Measurements from ENCODE around the gene EAPP. TPM values are rescaled to one million over a fixed set of nuclear protein-coding genes. Genes with fewer than 3 reads are reported as not detected.
A peak's percentile ranks its signal among the peaks of the same experiment; 100 is the strongest.
"Not testable (repeated sequence)": the region's sequence is repeated elsewhere in the genome, so short reads cannot be mapped to it uniquely, and the experiment has no call there.

The EAPP gene
- total RNA-seq = 10 to 100 TPM; 33.6 to 46.9 TPM

DNA sequence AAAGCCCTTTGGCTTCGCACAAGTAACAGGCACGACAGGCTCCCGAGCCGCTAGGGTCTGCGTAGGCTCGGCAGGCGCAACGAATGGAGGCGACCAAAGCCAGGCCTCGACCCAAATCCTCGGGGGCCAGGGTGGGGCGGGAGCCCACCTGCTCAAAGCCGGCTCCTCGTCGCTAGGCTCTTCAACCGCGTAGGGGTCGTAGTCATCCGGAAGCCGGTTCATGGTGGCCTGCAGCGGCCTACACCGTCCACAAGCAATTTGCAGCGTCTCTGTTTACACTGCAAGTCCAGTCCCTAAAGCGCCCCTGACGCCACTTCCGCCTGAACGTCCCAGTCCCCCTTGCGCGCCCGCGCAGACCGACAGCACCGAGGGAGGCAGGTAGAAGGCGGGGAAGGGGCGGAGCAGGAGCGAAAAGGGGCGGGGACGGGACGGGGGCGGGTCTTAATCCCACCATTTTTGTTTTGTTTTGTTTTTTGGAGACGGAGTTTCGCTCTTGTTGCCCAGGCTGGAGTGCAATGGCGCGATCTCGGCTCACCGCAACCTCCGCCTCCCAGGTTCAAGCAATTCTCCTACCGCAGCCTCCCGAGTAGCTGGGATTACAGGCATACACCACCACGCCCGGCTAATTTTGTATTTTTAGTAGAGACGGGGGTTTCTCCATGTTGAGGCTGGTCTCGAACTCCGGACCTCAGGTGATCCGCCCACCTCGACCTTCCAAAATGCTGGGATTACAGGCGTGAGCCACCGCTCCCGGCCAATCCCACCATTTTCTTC lies at the start of gene EAPP:
TSS of gene EAPP (minus strand) at position 295 of the 774 bp plus-strand sequence. CDS start at position 222, 73 bp downstream.
- Mint-ChIP-seq H3K36me3 (ENCODE audit: low read depth) (peaks cover 40% of the 10 kb centered on the region), H3K4me1 (peaks cover 10% of the 10 kb centered on the region), H3K9me3 (no peaks in the 10 kb centered on the region), H3K27me3 (no peaks in the 10 kb centered on the region), H3K4me3 (peak within 1 kb of the TSS; percentile 99), H3K27ac (peak within 1 kb of the TSS; percentile 99)
- ATAC-seq (replicated peaks) = peak; percentile 99

DNA sequence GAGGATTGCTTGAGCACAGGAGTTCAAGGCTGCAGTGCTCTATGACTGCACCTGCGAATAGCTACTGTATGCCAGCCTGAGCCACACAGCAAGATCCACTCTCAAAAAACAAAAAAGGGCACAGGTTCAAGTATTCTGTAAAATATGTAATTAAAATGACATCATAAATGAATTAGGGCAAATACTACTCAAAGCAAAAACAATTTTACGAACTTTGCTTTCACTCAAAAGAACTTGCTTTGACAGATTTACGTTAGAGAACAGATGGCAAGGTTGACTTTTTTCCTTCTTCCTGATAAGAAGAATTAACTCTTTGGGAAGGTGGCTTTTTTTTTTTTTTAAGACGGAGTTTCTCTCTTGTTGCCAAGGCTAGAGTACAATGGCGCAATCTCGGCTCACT lies 44.0 kb upstream of the EAPP start:
- ATAC-seq (replicated peaks) = no peak
- Mint-ChIP-seq H3K36me3 (ENCODE audit: low read depth) (peaks cover 95% of the 10 kb centered on the region), H3K4me1 (no peaks in the 10 kb centered on the region)

DNA sequence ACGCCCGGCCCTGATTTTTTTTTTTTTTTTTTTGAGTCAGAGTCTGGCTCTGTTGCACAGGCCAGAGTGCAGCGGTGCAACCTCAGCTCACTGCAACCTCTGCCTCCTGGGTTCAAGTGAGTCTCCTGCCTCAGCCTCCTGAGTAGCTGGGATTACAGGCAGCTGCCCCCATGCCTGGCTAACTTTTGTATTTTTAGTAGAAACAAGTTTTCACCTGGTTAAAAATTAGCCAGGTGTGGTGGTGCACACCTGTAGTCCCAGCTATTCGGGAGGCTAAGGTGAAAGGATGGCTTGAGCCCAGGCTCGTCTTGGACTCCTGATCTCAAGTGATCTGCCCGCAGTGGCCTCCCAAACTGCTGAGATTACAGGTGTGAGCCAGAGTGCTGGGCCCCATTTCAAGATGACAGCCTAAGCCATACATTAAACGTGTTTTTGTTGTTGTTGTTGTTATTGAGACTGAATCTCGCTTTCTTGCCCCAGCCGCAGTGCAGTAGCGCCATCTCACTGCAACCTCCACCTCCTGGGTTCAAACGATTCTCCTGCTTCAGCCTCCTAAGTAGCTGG lies 42.7 kb upstream of the EAPP start:
- Mint-ChIP-seq H3K4me3 (no peak overlapping the region), H3K4me1 (no peaks in the 10 kb centered on the region), H3K9me3 (no peaks in the 10 kb centered on the region), H3K36me3 (ENCODE audit: low read depth) (peaks cover 98% of the 10 kb centered on the region), H3K27ac (no peak overlapping the region), H3K27me3 (no peaks in the 10 kb centered on the region)
- ATAC-seq (replicated peaks) = no peak

More for the DNA sequence above, 44.0 kb upstream of the EAPP start:
- no peak overlapping the region for H3K4me3 Mint-ChIP-seq
- H3K27me3 Mint-ChIP-seq = no peaks in the 10 kb centered on the region
- H3K9me3 Mint-ChIP-seq = no peaks in the 10 kb centered on the region
- no peak overlapping the region for H3K27ac Mint-ChIP-seq

GRCh38 chr14:34580381-34580780 lies 40.9 kb upstream of the EAPP start:
- no peak overlapping the region for H3K27ac Mint-ChIP-seq
- H3K4me1 Mint-ChIP-seq = no peaks in the 10 kb centered on the region

GRCh38 chr14:34571771-34572170 lies 32.3 kb upstream of the EAPP start:
- Mint-ChIP-seq H3K4me1 (no peaks in the 10 kb centered on the region), H3K27me3 (no peaks in the 10 kb centered on the region), H3K4me3 (no peak overlapping the region), H3K36me3 (ENCODE audit: low read depth) (peaks cover 89% of the 10 kb centered on the region), H3K27ac (no peak overlapping the region), H3K9me3 (no peaks in the 10 kb centered on the region)
- ATAC-seq (replicated peaks) = no peak

More at GRCh38 chr14:34580381-34580780, 40.9 kb upstream of the EAPP start:
- Mint-ChIP-seq H3K4me3 (no peak overlapping the region), H3K9me3 (no peaks in the 10 kb centered on the region), H3K36me3 (ENCODE audit: low read depth) (peaks cover 97% of the 10 kb centered on the region), H3K27me3 (no peaks in the 10 kb centered on the region)
- ATAC-seq (replicated peaks) = no peak

DNA sequence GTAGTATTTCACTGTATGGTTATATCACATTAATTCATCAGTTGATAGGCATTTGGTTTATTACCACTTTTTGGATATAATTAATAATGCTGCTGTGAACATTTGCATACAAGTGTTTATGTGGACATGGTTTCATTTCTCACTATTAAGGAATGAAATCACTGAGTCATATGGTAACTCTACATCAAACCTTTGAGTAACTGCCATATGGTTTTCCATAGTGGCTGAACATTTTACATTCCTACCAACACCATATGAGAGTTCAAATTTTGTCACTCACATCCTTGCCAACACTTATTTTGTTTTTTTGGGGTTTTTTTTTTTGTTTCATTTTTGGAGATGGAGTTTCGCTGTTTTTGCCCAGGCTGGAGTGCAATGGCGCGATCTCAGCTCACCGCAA lies 30.2 kb upstream of the EAPP start:
- ATAC-seq (replicated peaks) = peak; percentile 69
- H3K36me3 Mint-ChIP-seq (ENCODE audit: low read depth) = peaks cover 86% of the 10 kb centered on the region
- no peak overlapping the region for H3K4me3 Mint-ChIP-seq
- no peaks in the 10 kb centered on the region for H3K4me1 Mint-ChIP-seq
- H3K27ac Mint-ChIP-seq = peak overlapping the region; percentile 65
- no peaks in the 10 kb centered on the region for H3K9me3 Mint-ChIP-seq
- no peaks in the 10 kb centered on the region for H3K27me3 Mint-ChIP-seq

DNA sequence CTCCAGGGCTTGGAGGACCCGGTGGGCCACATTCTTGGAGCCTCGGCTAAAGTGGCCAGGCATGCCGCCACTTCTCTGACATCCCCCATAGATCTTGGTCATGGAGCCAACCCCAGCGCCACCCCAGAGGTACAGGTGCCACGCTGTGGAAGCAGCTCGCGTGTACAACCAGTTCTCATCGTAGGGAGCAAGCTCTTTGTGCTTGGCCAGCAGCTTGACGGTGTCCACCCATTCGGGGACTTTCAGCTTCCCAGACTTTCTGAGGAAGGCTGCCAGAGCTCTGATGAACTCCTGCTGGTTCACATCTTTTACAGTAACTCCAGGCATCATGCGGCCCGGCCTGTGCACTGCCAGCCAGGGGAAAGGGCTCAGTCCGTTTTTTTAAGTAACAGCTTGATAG lies 29.3 kb upstream of the EAPP start:
- Mint-ChIP-seq H3K4me3 (no peak overlapping the region), H3K27me3 (no peaks in the 10 kb centered on the region), H3K27ac (no peak overlapping the region), H3K4me1 (no peaks in the 10 kb centered on the region), H3K36me3 (ENCODE audit: low read depth) (peaks cover 87% of the 10 kb centered on the region), H3K9me3 (no peaks in the 10 kb centered on the region)
- ATAC-seq (replicated peaks) = no peak

DNA sequence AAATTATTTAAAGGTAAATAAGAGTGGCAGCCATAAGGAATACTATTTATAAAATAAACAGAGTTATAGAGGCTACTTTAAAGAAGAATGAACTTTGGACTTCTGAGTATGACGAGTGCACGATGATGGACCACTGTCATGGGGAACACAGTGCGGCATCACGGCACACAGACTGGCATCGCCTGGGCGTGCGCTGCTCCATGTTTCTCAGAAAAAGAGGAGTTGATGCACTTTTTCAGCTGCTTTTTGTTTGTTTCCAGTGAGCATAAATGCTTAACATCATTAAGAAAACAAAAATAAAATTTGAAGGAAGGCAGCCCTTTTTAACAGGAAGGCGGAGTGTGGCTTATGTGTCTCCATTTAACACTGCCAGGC lies 23.3 kb upstream of the EAPP start:
- Mint-ChIP-seq H3K36me3 (ENCODE audit: low read depth) (peaks cover 51% of the 10 kb centered on the region), H3K9me3 (no peaks in the 10 kb centered on the region), H3K4me1 (no peaks in the 10 kb centered on the region), H3K27ac (no peak overlapping the region), H3K4me3 (no peak overlapping the region), H3K27me3 (no peaks in the 10 kb centered on the region)
- ATAC-seq (replicated peaks) = no peak

DNA sequence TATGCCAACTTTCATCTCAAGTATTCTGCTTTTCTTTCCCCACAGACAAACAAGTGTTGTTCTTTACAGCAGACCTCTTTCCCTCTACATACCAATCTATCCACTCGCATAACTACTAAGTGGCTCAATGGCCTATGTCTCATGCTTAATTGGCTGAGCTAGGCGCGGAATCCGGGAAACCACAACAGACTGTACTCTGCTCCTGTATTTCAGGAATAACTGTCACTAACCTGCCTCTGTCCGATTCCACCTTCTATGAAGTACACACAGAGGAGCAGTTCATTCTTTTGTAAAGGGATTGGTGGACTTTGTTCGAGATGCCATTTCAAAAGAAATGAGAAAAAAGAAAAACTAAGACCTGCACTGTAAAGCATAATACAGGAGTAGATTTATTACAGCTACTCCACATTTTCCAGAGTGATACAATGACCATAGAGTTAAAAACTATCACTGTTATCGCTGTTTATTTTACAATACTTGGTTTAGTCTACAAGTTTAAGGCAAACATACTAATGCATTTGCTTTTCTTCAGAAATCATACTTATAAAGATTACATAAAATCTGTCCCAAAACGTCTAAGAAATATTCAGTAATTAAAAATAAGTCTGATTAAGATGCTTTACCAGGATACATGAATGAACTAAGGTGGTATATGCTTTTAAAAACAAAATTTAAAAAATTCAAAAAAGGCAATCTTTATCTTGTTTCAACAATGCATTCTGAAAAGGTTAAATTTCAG lies 22.7 kb upstream of the EAPP start:
- not testable (repeated sequence) for H3K4me1 Mint-ChIP-seq; ATAC-seq (replicated peaks); H3K27ac Mint-ChIP-seq; H3K9me3 Mint-ChIP-seq; H3K27me3 Mint-ChIP-seq; H3K4me3 Mint-ChIP-seq
- H3K36me3 Mint-ChIP-seq (ENCODE audit: low read depth) = peaks cover 45% of the 10 kb centered on the region

DNA sequence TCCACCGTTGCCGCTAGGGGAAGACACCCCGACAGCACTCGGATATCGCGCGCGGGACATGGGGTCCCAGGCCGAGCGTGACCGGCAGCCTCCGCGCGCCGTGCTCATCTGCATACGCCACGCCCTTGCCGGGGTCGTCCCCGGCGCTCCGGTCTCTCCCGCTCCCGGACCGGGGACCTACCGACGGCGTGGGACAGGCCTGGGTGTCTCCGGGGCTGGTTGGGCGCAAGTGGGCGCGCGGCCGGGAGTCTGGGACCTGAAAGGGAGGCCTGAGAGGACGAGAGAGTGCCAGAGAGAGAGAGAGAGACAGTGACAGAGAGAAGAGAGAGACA lies 17.0 kb upstream of the EAPP start:
- H3K27ac Mint-ChIP-seq; H3K4me1 Mint-ChIP-seq; H3K9me3 Mint-ChIP-seq; H3K4me3 Mint-ChIP-seq; H3K27me3 Mint-ChIP-seq; H3K36me3 Mint-ChIP-seq (ENCODE audit: low read depth): not testable (repeated sequence)
- peak; percentile 72 for ATAC-seq (replicated peaks)

DNA sequence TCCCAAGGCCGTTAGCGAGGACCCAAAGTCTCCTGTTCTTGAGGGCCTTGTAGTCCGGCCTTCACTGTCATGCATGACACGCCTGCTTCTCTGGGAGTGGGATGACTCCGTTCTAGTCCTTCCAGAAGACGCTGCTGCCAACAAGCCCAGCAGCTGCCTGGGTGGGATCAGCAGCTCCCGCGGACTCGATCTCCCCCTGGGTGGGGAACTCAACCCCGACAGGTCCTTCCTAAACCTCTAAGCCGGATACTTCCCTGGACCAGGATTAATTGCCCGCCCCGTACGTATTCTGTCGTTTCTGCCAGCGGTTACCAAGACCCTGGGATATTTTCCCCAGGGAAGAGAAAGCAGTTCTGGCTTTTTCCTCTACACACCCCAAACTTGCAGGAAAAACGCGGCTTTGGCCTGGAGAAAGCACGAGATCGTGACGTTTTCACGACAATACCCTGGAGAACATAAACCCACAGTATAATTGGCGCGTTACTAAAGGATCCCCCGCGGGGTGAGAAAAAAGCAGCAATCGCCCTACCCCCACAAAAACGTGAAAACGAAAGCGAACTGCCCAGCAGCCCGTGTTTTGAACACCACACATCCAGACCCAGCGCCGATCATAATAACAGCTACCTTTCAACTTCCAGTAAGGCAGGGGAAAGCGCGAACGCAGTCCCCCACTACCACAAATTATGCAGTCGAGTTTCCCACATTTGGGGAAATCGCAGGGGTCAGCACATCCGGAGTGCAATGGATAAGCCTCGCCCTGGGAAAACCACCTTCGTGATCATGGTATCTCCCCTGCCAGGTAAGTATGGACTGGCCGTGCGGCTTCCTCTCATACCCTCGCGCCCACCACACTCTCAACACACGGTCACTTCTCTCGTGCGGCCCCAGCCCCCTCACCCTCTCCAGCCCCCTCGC lies 16.3 kb upstream of the EAPP start:
- H3K27me3 Mint-ChIP-seq = not testable (repeated sequence)

GRCh38 chr14:34554540-34555250 lies 15.2 kb upstream of the EAPP start:
- no peaks in the 10 kb centered on the region for H3K36me3 Mint-ChIP-seq (ENCODE audit: low read depth)
- no peaks in the 10 kb centered on the region for H3K9me3 Mint-ChIP-seq
- peak overlapping the region; percentile 50 for H3K4me3 Mint-ChIP-seq
- H3K4me1 Mint-ChIP-seq = peaks cover 7% of the 10 kb centered on the region
- no peak for ATAC-seq (replicated peaks)
- peak overlapping the region; percentile 52 for H3K27ac Mint-ChIP-seq
- no peaks in the 10 kb centered on the region for H3K27me3 Mint-ChIP-seq

More for the DNA sequence above, 16.3 kb upstream of the EAPP start:
- not testable (repeated sequence) for H3K27ac Mint-ChIP-seq; H3K4me3 Mint-ChIP-seq; H3K9me3 Mint-ChIP-seq; H3K4me1 Mint-ChIP-seq; H3K36me3 Mint-ChIP-seq (ENCODE audit: low read depth)
- ATAC-seq (replicated peaks) = peak; percentile 80

- not testable (repeated sequence) for H3K36me3 Mint-ChIP-seq (ENCODE audit: low read depth); ATAC-seq (replicated peaks); H3K9me3 Mint-ChIP-seq; H3K4me3 Mint-ChIP-seq; H3K27me3 Mint-ChIP-seq; H3K27ac Mint-ChIP-seq; H3K4me1 Mint-ChIP-seq
Observed at GRCh38 chr14:34549276-34549966, 9.9 kb upstream of the EAPP start.

Data from activated T-helper 17 cell treated with anti-CD3 and anti-CD28 coated beads, Interleukin-2, amount 50 U/mL, for 72 hours (primary cell).